A549 treated with AZD9567 at 1 μM for 4 hours (cell line): Measurements from ENCODE around the gene PMS1. TPM values are rescaled to one million over a fixed set of nuclear protein-coding genes. Genes with fewer than 3 reads are reported as not detected.

ENCODE experiments used
- total RNA-seq: library from RNA; stranded (reverse); fragments of 200-300 nt; extraction: Qiagen RNA extraction; gene quantifications from 5 replicates; pipeline ENCODE4 v1.2.3, GENCODE V29; 2022; ENCODE audit not compliant: insufficient read depth

PMS1 gene
- 7.1 to 10.6 TPM (median 9.0 TPM) in 5 replicates for total RNA-seq

DNA sequence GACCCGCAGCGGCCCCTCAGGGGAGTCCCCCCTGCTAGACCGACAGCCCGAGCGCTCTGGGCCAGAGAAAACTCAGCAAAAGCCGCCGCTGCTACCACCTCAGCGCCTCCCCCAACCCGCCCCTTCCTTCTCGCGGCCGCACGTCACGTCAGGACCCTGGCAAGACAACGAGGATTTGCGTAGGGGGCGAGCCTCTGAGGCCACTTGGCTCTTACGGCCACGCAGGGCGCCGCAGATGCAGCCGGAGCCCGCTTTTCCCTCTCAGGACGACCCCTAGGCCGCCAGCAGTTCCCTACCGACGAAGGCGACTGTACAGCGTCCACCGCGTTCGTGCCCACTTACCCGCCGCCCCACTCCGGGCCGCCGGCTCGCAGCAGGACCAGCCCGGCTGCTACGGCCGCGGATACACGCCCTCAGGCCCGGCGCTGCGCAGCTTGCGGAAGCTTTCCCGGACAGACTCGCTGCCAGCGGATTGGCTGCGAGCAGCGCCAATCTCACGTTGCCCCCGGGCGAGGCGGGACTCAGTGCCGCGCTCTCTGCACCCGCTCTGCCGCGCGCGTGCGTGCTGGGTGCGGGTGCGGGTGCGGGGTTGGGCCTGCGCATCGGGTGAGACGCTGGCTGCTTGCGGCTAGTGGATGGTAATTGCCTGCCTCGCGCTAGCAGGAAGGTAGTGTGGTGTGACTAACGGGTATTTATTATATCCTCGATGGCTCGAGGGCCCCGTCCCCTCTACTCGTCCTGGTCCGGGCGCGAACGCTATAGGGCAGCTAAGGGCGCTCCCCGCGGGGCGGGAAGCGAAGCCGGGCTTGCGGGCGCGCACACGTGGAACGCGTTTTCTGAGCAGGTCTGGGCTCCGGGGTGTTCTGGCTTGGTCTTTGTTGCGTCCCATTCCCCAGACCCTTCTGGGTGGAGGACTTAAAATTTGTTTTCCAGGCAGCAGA, at the start of gene PMS1, which contains the start of gene ORMDL1:
Gene PMS1, plus strand, starts transcription at position 524 of the 941 bp plus-strand sequence. CDS start 7,360 bp downstream, outside the sequence.
Gene ORMDL1, minus strand, starts transcription at position 413 of the 941 bp plus-strand sequence. CDS start 1,744 bp downstream, outside the sequence.

DNA sequence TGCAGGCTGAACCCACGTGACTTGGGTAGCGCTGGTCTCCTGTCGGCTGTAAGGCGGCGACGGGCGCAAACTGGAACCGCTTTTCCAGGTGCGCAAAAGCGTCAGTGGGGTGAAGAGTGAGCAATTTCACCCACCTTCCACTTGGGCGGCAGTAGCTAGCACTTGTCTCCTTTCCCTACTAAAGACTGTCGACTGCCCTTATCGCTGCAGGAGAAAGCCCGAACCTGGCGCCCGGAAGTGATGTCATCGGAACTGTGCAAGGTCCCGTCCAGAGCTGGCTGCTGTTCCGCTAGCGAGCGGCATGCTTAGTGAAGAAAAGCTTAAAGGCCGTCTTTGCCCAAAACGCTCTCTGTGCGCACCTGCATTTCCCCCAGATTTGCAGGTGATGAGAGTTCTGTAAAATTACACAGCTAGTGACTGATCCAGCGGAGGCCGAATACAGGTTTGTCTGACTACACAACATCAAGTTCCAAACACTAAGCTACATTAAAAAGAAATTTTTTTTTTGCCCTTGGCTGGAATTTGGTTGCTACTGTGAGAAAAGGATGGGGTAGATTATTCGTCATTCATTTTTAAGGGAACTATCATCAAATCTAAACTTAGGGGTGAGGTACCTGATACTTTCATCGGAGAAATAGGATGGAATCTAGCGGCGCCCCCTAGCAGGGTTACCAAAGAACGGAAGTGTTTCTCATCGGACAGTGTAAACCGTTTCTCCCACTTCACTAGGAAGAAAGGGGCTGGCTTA, 21.5 kb upstream of the PMS1 start, which contains the start of gene OSGEPL1:
Gene OSGEPL1, minus strand, starts transcription at position 242 of the 748 bp plus-strand sequence. CDS start 1,152 bp downstream, outside the sequence.

Other genes with a start within 250 kb of the PMS1 start
- gene SLC40A1, start 203.7 kb upstream of the PMS1 start, total RNA-seq, result 1.5 to 3.2 TPM (median 2.1 TPM) in 5 replicates
- gene ASNSD1, start 123.0 kb upstream of the PMS1 start, total RNA-seq, result 33.6 to 44.7 TPM (median 36.0 TPM) in 5 replicates
- gene ANKAR, start 109.8 kb upstream of the PMS1 start, total RNA-seq, result 0.87 to 1.5 TPM (median 1.2 TPM) in 4 of 5 replicates, not detected in the other
- gene OSGEPL1, start 21.7 kb upstream of the PMS1 start, total RNA-seq, result 3.8 to 5.1 TPM (median 4.6 TPM) in 4 of 5 replicates, not detected in the other
- 46.1 to 49.5 TPM (median 48.1 TPM) in 5 replicates for gene ORMDL1, start 111 bp upstream of the PMS1 start, total RNA-seq